ENCODE results near the gene DNAI2.

- no peak for TF ChIP-seq EP300 (IDR thresholded peaks at IDR 0.05)
- no peak for TF ChIP-seq POLR2A (IDR thresholded peaks at IDR 0.05)
- TF ChIP-seq CTCF (IDR thresholded peaks at IDR 0.05), result no peak
Measured at GRCh38 chr17:74251569-74251968, 22.5 kb upstream of the DNAI2 start.

Measured in upper lobe of left lung (tissue), 4 donors.